ENCODE measurements around the gene SLC41A3. TPM values are rescaled to one million over a fixed set of nuclear protein-coding genes. Genes with fewer than 3 reads are reported as not detected.

SLC41A3 gene
- total RNA-seq, 1 experiment from 2014 or later = 41.2 TPM

- DNase-seq (ENCODE audit: low read depth) = no peak
These were observed 57.2 kb downstream of the SLC41A3 start for GRCh38 chr3:126026761-126027160.

- DNase-seq (ENCODE audit: low read depth) = no peak
These were observed 57.6 kb downstream of the SLC41A3 start for GRCh38 chr3:126026277-126026751.

DNA sequence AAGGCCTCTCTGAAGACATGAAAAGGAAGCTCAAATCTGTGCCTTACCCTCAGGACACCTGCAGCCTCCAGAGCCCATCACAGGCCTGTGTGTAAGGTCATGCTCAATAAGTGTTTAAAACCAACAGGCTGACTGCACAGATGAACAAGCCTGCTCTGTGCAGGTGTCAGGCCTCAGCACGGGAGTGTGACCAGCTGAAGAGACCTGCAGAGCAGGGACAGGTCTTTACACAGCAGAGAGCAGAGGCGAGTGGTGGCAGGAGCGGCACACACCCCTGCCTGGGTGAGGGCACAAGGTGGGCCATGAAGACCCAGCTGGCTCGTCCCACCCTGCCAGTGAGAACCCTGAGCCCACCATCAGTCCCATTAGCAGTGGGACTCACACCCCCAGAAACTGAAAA lies 58.1 kb downstream of the SLC41A3 start:
- no peak for DNase-seq (ENCODE audit: low read depth)

DNA sequence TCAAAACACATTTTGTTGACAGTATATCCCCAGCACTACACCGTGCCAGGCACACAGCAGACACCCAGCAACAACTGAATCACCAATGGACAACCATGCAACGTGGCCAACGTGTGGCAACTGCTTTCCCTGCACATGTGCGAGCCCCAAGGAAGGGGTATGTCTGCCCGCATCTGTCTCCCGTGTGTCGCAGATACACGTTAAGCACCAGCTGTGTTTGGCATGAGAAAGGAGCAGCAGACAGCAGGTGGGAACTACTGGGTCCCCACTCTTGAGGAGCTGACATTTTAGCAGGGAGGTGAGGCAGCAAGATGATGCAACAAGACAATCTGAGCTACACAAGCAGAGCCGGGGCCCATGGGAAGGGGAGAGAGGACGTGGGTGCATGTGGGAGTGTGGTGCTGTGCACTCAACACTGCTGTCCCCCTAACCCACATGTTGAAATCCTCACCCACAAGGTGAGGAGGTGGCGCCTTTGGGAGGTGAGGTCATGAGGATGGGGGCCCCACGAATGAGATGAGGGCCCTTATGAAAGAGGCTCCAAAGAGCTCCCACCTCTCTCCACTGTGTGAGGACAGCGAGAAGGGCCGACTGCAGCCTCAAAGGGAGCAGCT lies 58.7 kb downstream of the SLC41A3 start:
- no peak for DNase-seq (ENCODE audit: low read depth)

- DNase-seq (ENCODE audit: low read depth) = no peak
These were observed 59.7 kb downstream of the SLC41A3 start for GRCh38 chr3:126024049-126024854.

DNA sequence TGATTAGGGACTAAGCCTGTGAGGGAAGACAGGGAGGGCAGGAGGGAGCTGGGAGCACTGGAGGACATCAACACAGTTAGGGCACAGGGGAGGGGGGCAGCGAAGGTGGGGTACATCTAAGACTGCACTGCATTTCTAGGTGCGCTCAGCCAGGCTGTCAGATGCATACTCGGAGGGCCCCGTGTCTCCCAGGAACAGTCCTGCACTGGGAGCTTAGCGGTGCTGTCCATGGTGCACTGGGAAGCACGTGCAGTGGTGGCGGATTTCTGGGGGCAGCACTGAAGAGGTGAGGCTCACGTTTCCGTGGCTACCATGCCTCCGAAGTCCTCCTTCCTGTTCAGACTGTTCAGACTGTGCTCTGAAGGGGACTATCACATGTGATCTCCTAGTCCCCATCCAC lies 60.5 kb downstream of the SLC41A3 start:
- DNase-seq (ENCODE audit: low read depth) = no peak

GRCh38 chr3:126022741-126023359 lies 61.1 kb downstream of the SLC41A3 start:
- no peak for DNase-seq (ENCODE audit: low read depth)

DNA sequence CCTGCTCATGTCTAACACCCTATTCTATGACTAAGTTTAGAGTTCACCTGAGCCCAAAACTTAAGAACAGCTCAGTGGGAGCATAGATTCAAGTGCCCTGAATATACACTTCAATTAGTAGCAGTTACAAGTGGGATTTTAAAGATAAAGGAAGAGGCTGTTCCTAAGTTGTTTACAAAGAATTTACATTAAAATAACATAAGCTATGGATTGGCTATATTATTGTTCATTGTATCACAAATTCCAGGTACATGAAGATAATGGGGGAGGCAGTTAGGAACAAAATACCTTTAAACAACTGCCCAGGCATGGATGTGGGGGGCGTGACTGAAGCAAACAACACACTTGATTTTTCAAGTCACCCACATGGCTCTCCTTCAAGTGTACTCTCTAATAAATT lies 62.2 kb downstream of the SLC41A3 start:
- DNase-seq (ENCODE audit: low read depth) = no peak

- no peak for DNase-seq (ENCODE audit: low read depth)
These were observed 62.7 kb downstream of the SLC41A3 start for GRCh38 chr3:126021224-126021623.

DNA sequence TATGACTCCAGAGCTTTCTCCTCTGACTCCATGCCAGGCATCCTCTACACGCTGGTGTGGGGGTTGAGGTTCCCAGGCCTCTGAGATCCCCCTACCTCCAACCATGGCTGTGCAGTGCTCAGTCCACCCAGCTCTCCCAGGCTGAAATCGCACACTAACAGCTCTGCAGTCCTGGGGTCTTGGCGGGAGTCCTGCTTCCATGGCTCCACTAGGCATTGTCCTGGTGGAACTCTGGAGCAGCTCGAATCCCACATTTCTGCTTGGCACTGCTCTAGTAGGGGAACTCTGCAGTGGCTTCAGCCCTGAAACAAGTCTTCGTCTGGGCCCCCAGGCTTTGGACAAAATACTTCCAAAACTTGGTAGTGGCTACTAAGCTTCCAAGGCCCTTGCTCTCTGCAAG lies 64.2 kb downstream of the SLC41A3 start:
- DNase-seq (ENCODE audit: low read depth) = no peak

- DNase-seq (ENCODE audit: low read depth) = no peak
These were observed 64.9 kb downstream of the SLC41A3 start for GRCh38 chr3:126018995-126019394.

GRCh38 chr3:126018545-126018944 lies 65.4 kb downstream of the SLC41A3 start:
- DNase-seq (ENCODE audit: low read depth) = no peak

GRCh38 chr3:126017362-126017761 lies 66.6 kb downstream of the SLC41A3 start:
- DNase-seq (ENCODE audit: low read depth) = no peak

GRCh38 chr3:126016616-126017015 lies 67.3 kb downstream of the SLC41A3 start:
- no peak for DNase-seq (ENCODE audit: low read depth)

DNA sequence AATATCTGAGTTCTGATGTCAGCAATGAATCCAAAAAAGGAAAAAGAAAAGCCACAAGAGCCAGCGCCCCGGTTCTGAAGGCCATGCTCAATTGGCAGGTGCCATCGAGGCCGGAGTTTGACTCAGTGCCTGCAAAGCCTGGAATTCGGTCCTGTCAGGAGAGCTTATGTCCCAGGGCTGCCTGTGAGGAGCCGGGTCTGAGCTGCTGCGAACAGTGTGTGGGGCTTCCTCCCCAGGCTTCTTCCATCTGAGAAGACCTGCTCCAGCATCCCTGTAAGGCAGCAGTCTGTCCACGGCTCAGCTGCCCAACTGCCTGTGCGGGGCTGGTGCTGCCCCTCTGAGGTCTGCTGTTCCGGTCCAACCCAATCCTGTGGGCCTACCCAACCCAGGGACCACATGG lies 68.8 kb downstream of the SLC41A3 start:
- no peak for DNase-seq (ENCODE audit: low read depth)

DNA sequence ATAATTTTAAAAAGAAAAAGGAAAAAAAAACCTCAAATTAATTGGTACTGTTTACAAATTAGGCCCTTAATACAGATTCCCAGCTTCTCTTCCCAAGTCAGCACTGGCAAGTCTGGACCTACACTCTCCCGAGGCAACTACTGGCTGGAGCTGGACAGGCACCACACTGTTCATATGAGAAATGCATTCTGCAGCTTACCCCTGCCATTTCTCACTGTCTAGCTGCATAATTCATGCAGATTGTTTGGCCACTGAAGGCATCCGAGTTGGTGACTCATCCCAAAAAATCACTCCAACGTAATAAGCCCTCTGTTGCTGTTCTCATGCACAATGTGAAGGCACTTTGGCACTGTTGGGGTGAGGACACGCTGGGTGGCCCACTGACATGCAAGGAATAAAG lies 69.7 kb downstream of the SLC41A3 start:
- DNase-seq (ENCODE audit: low read depth) = peak; percentile 35

GRCh38 chr3:126013751-126014156 lies 70.2 kb downstream of the SLC41A3 start:
- no peak for DNase-seq (ENCODE audit: low read depth)

GRCh38 chr3:126009181-126009580 lies 74.7 kb downstream of the SLC41A3 start:
- DNase-seq (ENCODE audit: low read depth) = no peak

DNA sequence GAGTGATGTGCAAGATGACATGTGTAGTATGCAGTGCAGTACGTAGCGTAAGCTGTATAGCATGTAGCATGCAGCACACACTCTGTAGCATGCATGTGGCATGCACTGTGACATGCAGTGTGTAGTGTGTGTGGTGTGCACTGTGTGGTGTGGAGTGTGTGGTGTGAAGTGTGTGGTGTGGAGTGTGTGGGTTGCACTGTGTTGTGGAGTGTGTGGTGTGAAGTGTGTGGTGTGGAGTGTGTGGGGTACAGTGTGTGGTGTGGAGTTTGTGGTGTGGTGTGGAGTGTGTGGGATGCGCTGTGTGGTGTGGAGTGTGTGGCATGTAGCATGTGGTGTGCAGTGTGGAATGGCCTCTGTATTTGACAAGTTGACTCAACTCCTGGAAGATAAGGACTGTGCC lies 75.7 kb downstream of the SLC41A3 start:
- no peak for DNase-seq (ENCODE audit: low read depth)

- peak; percentile 36 for DNase-seq (ENCODE audit: low read depth)
These were observed 78.0 kb downstream of the SLC41A3 start for GRCh38 chr3:126005951-126006350.

GRCh38 chr3:126004692-126005091 lies 79.2 kb downstream of the SLC41A3 start:
- DNase-seq (ENCODE audit: low read depth) = no peak

DNA sequence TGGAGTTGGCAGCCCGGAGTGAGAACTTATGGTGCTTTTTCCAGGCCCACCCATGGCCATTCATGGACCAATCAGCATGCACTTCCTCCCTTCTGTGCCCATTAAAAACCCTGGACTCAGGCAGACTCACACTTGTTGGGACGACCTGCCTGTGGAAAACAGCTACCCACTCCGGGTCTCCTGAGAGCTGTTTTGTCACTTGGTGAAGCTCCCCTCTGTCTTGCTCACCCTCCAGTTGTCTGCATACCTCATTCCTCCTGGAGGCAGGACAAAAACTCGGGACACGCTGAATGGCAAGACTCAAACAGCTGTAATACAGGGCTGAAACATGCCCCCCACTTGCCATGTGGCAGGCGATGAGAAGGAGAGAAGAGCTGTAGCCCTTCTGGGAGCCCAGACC lies 79.7 kb downstream of the SLC41A3 start:
- no peak for DNase-seq (ENCODE audit: low read depth)

Measured in LHCN-M2 (cell line).